Right lobe of liver (tissue), 4 donors: ENCODE results near the gene PSMG3.

Experiments
- CTCF ChIP-seq, 4 donors: fragments of 200-600 bp in 3 of 4; fragments of 450-650 bp in 1 of 4; IDR thresholded peaks; one replicate each; pipeline versions ENCODE4 v1.5.1 to v1.8.0; 2016 to 2022; ENCODE audit warnings: antibody characterized with exemption in 4 of 4, mild to moderate bottlenecking in 2 of 4
- POLR2A ChIP-seq: fragments of 450-650 bp; IDR thresholded peaks from one replicate; pipeline ENCODE4 v1.6.1; 2017; ENCODE audit warnings: antibody characterized with exemption, mild to moderate bottlenecking
- donor health status: DM: no; HTN: no; CAD: no.
- donor health status: DM: no; HTN: no; CAD: no.
- donor health status: DM: no; HTN: yes; CAD: no.

GRCh38 chr7:1566687-1567048 lies 3.2 kb downstream of the PSMG3 start:
- TF ChIP-seq CTCF (IDR thresholded peaks at IDR 0.05) (no peak), POLR2A (no peak)
